Ovary (tissue), 9 donors: ENCODE results near the gene TEX2. TPM values are rescaled to one million over a fixed set of nuclear protein-coding genes. Genes with fewer than 3 reads are reported as not detected.

Source experiments
- DNase-seq, 5 donors: peaks; one replicate each; pipeline ENCODE4 v3.0.0-alpha.2; 2019 to 2020
- H3K27ac ChIP-seq, 2 donors: fragments of 200-600 bp; one replicate each; pipeline versions ENCODE4 v1.5.1 to v1.8.0; 2019 to 2022
- H3K27me3 ChIP-seq: fragments of 200-600 bp; one replicate; pipeline ENCODE4 v1.8.0; 2022
- H3K36me3 ChIP-seq: fragments of 200-600 bp; sonication (generic); one replicate; pipeline ENCODE4 v1.5.1; 2019
- H3K4me1 ChIP-seq: one replicate; pipeline ENCODE4 v1.8.1; 2013; ENCODE audit warnings: mild to moderate bottlenecking, moderate library complexity; ENCODE audit not compliant: insufficient read depth
- H3K4me3 ChIP-seq: fragments of 200-600 bp; sonication (generic); one replicate; pipeline ENCODE4 v1.5.1; 2017
- H3K9me3 ChIP-seq, 2 donors: fragments of 200-600 bp in 1 of 2; sonication (generic) in 1 of 2; one replicate each; pipeline versions ENCODE4 v1.5.1 to v1.8.1; 2013 to 2019; ENCODE audit warnings: mild to moderate bottlenecking in 1 of 2, moderate library complexity in 1 of 2
- CTCF ChIP-seq, 3 donors: fragments of 450-650 bp in 2 of 3; fragments of 200-600 bp in 1 of 3; IDR thresholded peaks; one replicate each; pipeline versions ENCODE4 v1.5.1 to v1.8.0; 2016 to 2022; ENCODE audit warnings: antibody characterized with exemption in 3 of 3, mild to moderate bottlenecking in 1 of 3
- EP300 ChIP-seq: sonication (generic); formaldehyde crosslinking; IDR thresholded peaks from one replicate; pipeline ENCODE4 v1.6.1; 2017; ENCODE audit warnings: antibody characterized with exemption
- POLR2A ChIP-seq: fragments of 450-650 bp; IDR thresholded peaks from one replicate; pipeline ENCODE4 v1.6.1; 2017; ENCODE audit warnings: antibody characterized with exemption, mild to moderate bottlenecking, moderate library complexity
- WGBS, 3 donors: extraction: QIAGEN DNeasy Blood & Tissue Kit in 1 of 3; methylation state at CpG; one replicate each; pipeline versions ENCODE4 v1.1.5 to v1.1.7; 2013 to 2017; 5-methylcytosine and 5-hydroxymethylcytosine counted together
- intact Hi-C, 4 donors: fragments of 100-400 bp; cut with DNase I; formaldehyde crosslinking; loops; one replicate each; pipeline versions ENCODE4 v1.11.0 to v1.15.1; 2022 to 2023
- polyA plus RNA-seq, 2 donors: library from polyadenylated mRNA; stranded (reverse); fragments of 200-250 nt in 1 of 2; fragments of 350-450 nt in 1 of 2; fragmentation: Illumina TruSeq in 1 of 2; extraction: RNeasy Lipid Tissue Mini Kit (QIAGEN cat#74804) in 1 of 2; gene quantifications; one replicate each; pipeline ENCODE4 v1.2.3, GENCODE V29; 2013 to 2014
- total RNA-seq, 7 donors: library from RNA; depleted of rRNA in 2 of 7; stranded (reverse); fragments of >200 nt in 2 of 7; fragmentation: NEBNext Ultra II Directional in 3 of 7; extraction: Animal tissue kit (Norgen Biotek cat#: 25700) in 3 of 7; gene quantifications; one replicate each; pipeline versions ENCODE4 v1.1.0 to v1.2.4, GENCODE V29; 2016 to 2023
- donor health status: DM: no; HTN: no; CAD: no; lungs with moderate emphysema.
- donor health status: DM: no; HTN: no; CAD: no.
- donor health status: Bipolar disorder and iron deficiency.
- donor health status: DM: yes; HTN: yes; CAD: no.
- donor health status: DM: no; HTN: no; CAD: no.
- donor health status: DM: yes; HTN: yes; CAD: no.

TEX2 gene
- total and polyA plus RNA-seq, 9 donors = 13.9 to 36.7 (median 31.4) TPM

DNA sequence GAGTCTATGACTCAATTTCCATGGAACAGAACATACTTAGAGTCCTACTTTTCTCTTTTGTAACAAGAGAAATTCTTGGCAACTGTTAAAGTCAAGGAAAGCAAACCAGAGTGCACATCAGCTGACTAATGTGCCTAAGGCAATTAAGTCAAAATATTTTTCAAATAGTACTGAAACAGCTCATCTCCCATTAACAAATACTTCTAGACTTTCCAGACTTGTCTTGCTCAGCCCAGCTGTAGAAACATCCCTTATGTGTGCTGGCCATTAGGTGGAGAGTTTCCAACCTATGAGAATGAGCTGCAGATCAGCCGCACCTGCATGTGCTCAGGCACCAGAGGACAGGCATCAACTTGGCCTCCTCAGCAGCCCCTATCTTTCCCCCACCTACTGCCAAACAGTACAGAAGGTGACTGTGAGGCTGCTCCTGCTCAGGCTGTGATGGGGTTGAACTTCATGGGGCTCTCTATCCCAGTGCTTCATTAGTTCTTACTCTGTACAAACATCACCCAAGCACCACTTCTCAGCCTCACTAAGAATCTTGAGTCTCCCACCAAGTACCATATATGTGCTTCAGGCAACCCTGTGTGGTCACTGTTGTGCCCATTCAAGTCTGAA is 32.2 kb downstream of the TEX2 start:
- peaks cover 16% of the 10 kb centered on the region for H3K4me1 ChIP-seq
- TF ChIP-seq POLR2A (no peak), EP300 (no peak), CTCF (IDR thresholded peaks at IDR 0.05) (no peak)
- peak overlapping the region in 1 of 2 donors; percentile 41 for H3K27ac ChIP-seq
- 8 to 26% (median 19%) methylated on average over 1 of the region's 1 CpG for WGBS, 3 donors
- no peaks in the 10 kb centered on the region for H3K36me3 ChIP-seq
- no peak overlapping the region for H3K4me3 ChIP-seq
- DNase-seq = no peak
- H3K27me3 ChIP-seq = no peaks in the 10 kb centered on the region
- no peaks in the 10 kb centered on the region for H3K9me3 ChIP-seq
- intact Hi-C loops = no loop called here

DNA sequence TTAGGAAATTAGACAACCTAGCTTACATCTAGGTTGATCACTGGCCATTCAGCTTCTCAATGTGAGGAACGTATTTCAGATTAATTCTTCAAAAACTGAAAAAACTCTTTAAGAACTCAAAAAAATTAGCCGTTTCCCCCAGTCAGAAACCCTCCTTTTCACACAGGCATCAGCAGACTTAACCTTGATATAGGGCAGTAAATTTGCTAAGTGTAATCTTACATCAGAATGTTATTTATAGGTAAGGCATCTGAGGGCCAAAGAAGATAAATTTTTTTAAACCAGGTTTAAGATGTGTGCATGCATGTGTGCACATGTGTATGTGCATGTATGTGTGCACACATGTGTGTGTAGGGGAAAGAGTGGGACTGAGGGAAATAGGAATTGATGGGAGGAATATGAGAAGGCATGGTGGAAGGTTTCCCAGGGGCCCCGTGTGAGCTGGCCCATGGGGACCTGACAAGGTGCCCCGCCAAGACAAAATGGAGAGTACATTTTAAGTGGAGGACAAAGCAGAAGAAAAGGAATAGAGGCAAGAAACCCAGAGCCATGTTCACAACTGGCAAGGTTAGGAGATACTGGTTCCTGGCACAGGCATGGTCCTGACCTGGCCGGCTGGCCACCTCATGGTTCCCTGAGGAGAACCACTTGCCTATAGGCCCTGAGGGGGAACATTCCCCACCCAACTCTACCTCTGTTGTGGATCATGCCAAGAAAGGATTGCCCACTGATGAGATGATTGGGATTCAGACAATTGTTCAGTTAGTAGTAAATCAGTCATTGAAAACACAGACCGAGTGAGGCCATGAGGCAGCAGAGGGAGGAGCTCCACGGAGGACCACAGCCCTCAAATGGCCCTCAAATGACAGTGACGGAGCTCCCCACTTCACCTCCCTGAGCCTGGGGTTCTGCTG is 33.0 kb downstream of the TEX2 start:
- H3K4me3 ChIP-seq = no peak overlapping the region
- H3K4me1 ChIP-seq = peaks cover 16% of the 10 kb centered on the region
- no peaks in the 10 kb centered on the region for H3K9me3 ChIP-seq
- intact Hi-C loops = no loop called here
- no peak for DNase-seq
- TF ChIP-seq EP300 = no peak
- TF ChIP-seq POLR2A = no peak
- no peak for TF ChIP-seq CTCF (IDR thresholded peaks at IDR 0.05)
- H3K36me3 ChIP-seq = no peaks in the 10 kb centered on the region
- no peaks in the 10 kb centered on the region for H3K27me3 ChIP-seq
- H3K27ac ChIP-seq = peak overlapping the region in 1 of 2 donors; percentile 41
- WGBS, 3 donors = 59 to 65% (median 62%) methylated on average over 8 of the region's 8 CpGs

DNA sequence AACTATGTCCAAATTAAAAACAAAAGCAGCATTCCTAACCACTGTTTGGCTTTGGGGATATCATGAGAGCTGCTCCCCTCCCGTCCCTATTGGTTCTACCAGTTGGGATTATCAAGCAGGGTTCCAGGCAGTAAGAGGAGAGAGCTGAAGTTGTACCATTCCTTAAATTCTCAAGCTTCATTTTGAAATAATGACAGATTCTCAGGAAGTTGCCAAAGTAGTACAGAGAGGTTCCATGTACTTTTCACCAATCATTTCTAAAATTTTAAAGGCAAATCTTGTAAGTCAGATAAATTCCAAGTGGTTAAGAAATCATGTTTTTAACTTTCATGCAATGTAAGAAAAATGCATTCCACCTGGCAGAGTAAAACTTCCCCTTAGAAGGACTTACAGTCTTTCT is 36.9 kb downstream of the TEX2 start:
- DNase-seq = no peak
- TF ChIP-seq EP300 (no peak), CTCF (IDR thresholded peaks at IDR 0.05) (no peak), POLR2A (no peak)
- H3K27ac ChIP-seq = no peak overlapping the region
- no peak overlapping the region for H3K4me3 ChIP-seq
- no peaks in the 10 kb centered on the region for H3K9me3 ChIP-seq
- H3K4me1 ChIP-seq = peaks cover 11% of the 10 kb centered on the region
- intact Hi-C loops = no loop called here
- WGBS, 3 donors = 38 to 61% (median 48%) methylated on average over 1 of the region's 1 CpG
- H3K27me3 ChIP-seq = no peaks in the 10 kb centered on the region
- H3K36me3 ChIP-seq = no peaks in the 10 kb centered on the region

GRCh38 chr17:64225410-64225809 is 37.6 kb downstream of the TEX2 start:
- Histone ChIP-seq H3K9me3 (no peaks in the 10 kb centered on the region), H3K27me3 (no peaks in the 10 kb centered on the region), H3K27ac (no peak overlapping the region), H3K4me3 (no peak overlapping the region), H3K4me1 (peaks cover 6% of the 10 kb centered on the region), H3K36me3 (no peaks in the 10 kb centered on the region)
- TF ChIP-seq CTCF (IDR thresholded peaks at IDR 0.05) (no peak), EP300 (no peak), POLR2A (no peak)
- WGBS, 3 donors = 63 to 81% (median 75%) methylated on average over 3 of the region's 3 CpGs
- intact Hi-C loops = no loop called here
- no peak for DNase-seq
